ENCODE results near the gene GAS2L3.

DNA sequence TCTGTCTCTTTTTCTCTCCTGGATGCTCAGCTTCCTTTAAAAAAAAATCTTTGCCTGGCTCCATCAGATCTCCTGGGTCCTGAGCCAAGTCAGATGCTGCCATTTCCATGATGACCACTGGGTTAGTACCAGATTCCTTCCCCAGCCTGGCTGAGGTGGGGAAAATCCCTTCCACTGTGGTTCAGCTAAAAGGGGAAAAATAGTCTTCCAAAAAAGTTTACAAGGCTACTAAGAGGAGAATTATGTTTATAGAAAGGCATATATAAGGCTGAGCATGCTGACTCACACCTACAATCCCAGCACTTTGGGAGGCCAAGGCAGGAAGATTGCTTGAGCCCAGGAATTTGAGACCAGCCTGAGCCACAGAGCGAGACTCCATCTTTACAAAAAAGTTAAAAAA is 28.4 kb upstream of the GAS2L3 start:
- no peak for TF ChIP-seq CTCF (optimal IDR thresholded peaks at IDR 0.05 in 1 of 3, IDR thresholded peaks at IDR 0.05 in 1 of 3, conservative IDR thresholded peaks at IDR 0.05 in 1 of 3; ENCODE audit: extremely low read depth in 1 of 3, insufficient read depth in 2 of 3, low read length in 3 of 3)
- TF ChIP-seq EZH2 (IDR thresholded peaks at IDR 0.05; ENCODE audit: low read length), result no peak
